Loucy (cell line): Measurements from ENCODE around the gene RASSF5.

ENCODE experiments used
- H2AFZ ChIP-seq: fragments of 200-600 bp; sonication (generic); 2 replicates; pipeline ENCODE4 v1.6.0; 2016; ENCODE audit warnings: antibody characterized with exemption, mild to moderate bottlenecking, low read length, moderate library complexity
- H3F3A ChIP-seq: fragments of 200-600 bp; 2 replicates; pipeline ENCODE4 v1.6.0; 2016; ENCODE audit warnings: antibody characterized with exemption, low read depth, mild to moderate bottlenecking
- H3K27me3 ChIP-seq: fragments of 200-600 bp; sonication (generic); 2 replicates; pipeline ENCODE4 v1.6.1; 2014; ENCODE audit warnings: low read length, mild to moderate bottlenecking; ENCODE audit not compliant: insufficient read depth, poor library complexity, severe bottlenecking
- H3K36me3 ChIP-seq: fragments of 200-600 bp; sonication (generic); 2 replicates; pipeline ENCODE4 v1.6.1; 2016; ENCODE audit warnings: low read length; ENCODE audit not compliant: insufficient read depth
- H3K4me1 ChIP-seq: fragments of 200-600 bp; sonication (generic); 2 replicates; pipeline ENCODE4 v1.5.1; 2014; ENCODE audit warnings: low read length, mild to moderate bottlenecking; ENCODE audit not compliant: insufficient read depth, poor library complexity, severe bottlenecking
- H3K4me2 ChIP-seq: fragments of 200-600 bp; sonication (generic); 2 replicates; pipeline ENCODE4 v1.6.0; 2014; ENCODE audit warnings: antibody characterized with exemption, low read length, low read depth, mild to moderate bottlenecking; ENCODE audit not compliant: poor library complexity, severe bottlenecking
- H3K4me3 ChIP-seq: fragments of 200-600 bp; sonication (generic); 2 replicates; pipeline ENCODE4 v1.5.1; 2014; ENCODE audit warnings: low read length, mild to moderate bottlenecking, mixed read lengths; ENCODE audit not compliant: poor library complexity, severe bottlenecking
- H3K79me2 ChIP-seq: fragments of 200-600 bp; sonication (generic); 2 replicates; pipeline ENCODE4 v1.6.1; 2014; ENCODE audit warnings: low read length; ENCODE audit not compliant: insufficient read depth
- H3K9ac ChIP-seq: fragments of 200-600 bp; sonication (generic); 2 replicates; pipeline ENCODE4 v1.6.0; 2014; ENCODE audit warnings: mild to moderate bottlenecking, low read depth, low read length, moderate library complexity; ENCODE audit not compliant: poor library complexity, severe bottlenecking
- H3K9me2 ChIP-seq: fragments of 200-600 bp; sonication (generic); replicated peaks from 2 replicates; pipeline ENCODE4 v1.6.1; 2016; ENCODE audit warnings: low read depth, low read length, mixed read lengths
- H3K9me3 ChIP-seq: fragments of 200-600 bp; sonication (generic); 2 replicates; pipeline ENCODE4 v1.6.1; 2014; ENCODE audit warnings: mild to moderate bottlenecking, antibody characterized with exemption, low read length, low read depth; ENCODE audit not compliant: insufficient read depth
- H4K20me1 ChIP-seq: fragments of 200-600 bp; sonication (generic); 2 replicates; pipeline ENCODE4 v1.6.0; 2014; ENCODE audit warnings: antibody characterized with exemption, low read length, mild to moderate bottlenecking; ENCODE audit not compliant: insufficient read depth, poor library complexity, severe bottlenecking
- CTCF ChIP-seq: fragments of 200-600 bp; sonication (generic); conservative IDR thresholded peaks from 2 replicates; pipeline ENCODE4 v1.5.1; 2014; ENCODE audit warnings: mild to moderate bottlenecking, antibody characterized with exemption, low read length
- EZH2phosphoT487 ChIP-seq: fragments of 200-600 bp; IDR thresholded peaks from 2 replicates; pipeline ENCODE4 v1.6.1; 2018; ENCODE audit warnings: antibody characterized with exemption, mild to moderate bottlenecking, moderate library complexity, borderline replicate concordance

Gene RASSF5

GRCh38 chr1:206587904-206588303, 80.6 kb downstream of the RASSF5 start:
- peaks cover 92% of the 10 kb centered on the region; the same call in 1 of the 2 replicates for H3K36me3 ChIP-seq
- no peaks in the 10 kb centered on the region for H3K27me3 ChIP-seq
- H3K9ac ChIP-seq, result no peak overlapping the region
- H3K9me3 ChIP-seq, result no peaks in the 10 kb centered on the region
- H3K4me1 ChIP-seq, result no peaks in the 10 kb centered on the region
- H2AFZ ChIP-seq, result no peak overlapping the region
- TF ChIP-seq CTCF (no peak), EZH2phosphoT487 (no peak)
- H3K9me2 ChIP-seq, result no peaks in the 10 kb centered on the region
- peaks cover 7% of the 10 kb centered on the region for H4K20me1 ChIP-seq
- no peak overlapping the region for H3K4me2 ChIP-seq
- H3K79me2 ChIP-seq, result peaks cover 4% of the 10 kb centered on the region; the same call in 1 of the 2 replicates
- H3F3A ChIP-seq, result no peaks in the 10 kb centered on the region
- no peak overlapping the region for H3K4me3 ChIP-seq

GRCh38 chr1:206588492-206588891, 81.2 kb downstream of the RASSF5 start:
- Histone ChIP-seq H3F3A (no peaks in the 10 kb centered on the region), H3K36me3 (peaks cover 91% of the 10 kb centered on the region; the same call in 1 of the 2 replicates), H2AFZ (no peak overlapping the region), H4K20me1 (peaks cover 1% of the 10 kb centered on the region), H3K9me3 (no peaks in the 10 kb centered on the region), H3K9me2 (no peaks in the 10 kb centered on the region), H3K79me2 (no peaks in the 10 kb centered on the region), H3K4me3 (no peak overlapping the region), H3K27me3 (no peaks in the 10 kb centered on the region), H3K4me2 (no peak overlapping the region), H3K9ac (no peak overlapping the region), H3K4me1 (no peaks in the 10 kb centered on the region)
- no peak for TF ChIP-seq EZH2phosphoT487
- TF ChIP-seq CTCF, result no peak

GRCh38 chr1:206589206-206589605, 81.9 kb downstream of the RASSF5 start:
- no peaks in the 10 kb centered on the region for H3K27me3 ChIP-seq
- H4K20me1 ChIP-seq, result no peaks in the 10 kb centered on the region
- TF ChIP-seq EZH2phosphoT487 (no peak), CTCF (no peak)
- no peaks in the 10 kb centered on the region for H3F3A ChIP-seq
- H3K9me2 ChIP-seq, result no peaks in the 10 kb centered on the region
- H3K79me2 ChIP-seq, result no peaks in the 10 kb centered on the region
- peaks cover 90% of the 10 kb centered on the region; the same call in 1 of the 2 replicates for H3K36me3 ChIP-seq
- H3K4me3 ChIP-seq, result no peak overlapping the region
- H2AFZ ChIP-seq, result no peak overlapping the region
- H3K9me3 ChIP-seq, result no peaks in the 10 kb centered on the region
- H3K4me2 ChIP-seq, result no peak overlapping the region
- H3K4me1 ChIP-seq, result no peaks in the 10 kb centered on the region
- H3K9ac ChIP-seq, result no peak overlapping the region
